Lower lobe of right lung (tissue), 2 donors: ENCODE data around the gene CDON. TPM values are rescaled to one million over a fixed set of nuclear protein-coding genes. Genes with fewer than 3 reads are reported as not detected.

Experiments
- ATAC-seq, 2 donors: fragments of 200-7000 bp; cut with Tn5 transposase; one replicate each; pipeline ENCODE4 v1.9.1; 2020 to 2022; ENCODE audit warnings: mild to moderate bottlenecking in 2 of 2, moderate library complexity in 2 of 2
- DNase-seq: peaks from one replicate; pipeline ENCODE4 v3.0.0-alpha.2; 2020
- H3K27ac ChIP-seq: fragments of 200-600 bp; one replicate; pipeline ENCODE4 v1.8.0; 2022
- H3K27me3 ChIP-seq: fragments of 200-600 bp; one replicate; pipeline ENCODE4 v1.8.0; 2022; ENCODE audit warnings: low read depth
- H3K36me3 ChIP-seq: fragments of 200-600 bp; one replicate; pipeline ENCODE4 v1.8.0; 2022; ENCODE audit warnings: mild to moderate bottlenecking
- H3K4me1 ChIP-seq: fragments of 200-600 bp; one replicate; pipeline ENCODE4 v1.8.0; 2022
- H3K4me3 ChIP-seq: fragments of 200-600 bp; one replicate; pipeline ENCODE4 v1.8.0; 2022; ENCODE audit warnings: mild to moderate bottlenecking
- H3K9me3 ChIP-seq: fragments of 200-600 bp; one replicate; pipeline ENCODE4 v1.8.0; 2022
- intact Hi-C: fragments of 100-400 bp; cut with DNase I; formaldehyde crosslinking; loops from one replicate; pipeline ENCODE4 v1.11.0; 2022
- total RNA-seq: library from RNA; stranded (reverse); fragmentation: NEBNext Ultra II Directional; extraction: Animal tissue kit (Norgen Biotek cat#: 25700); gene quantifications from one replicate; pipeline ENCODE4 v1.2.1, GENCODE V29; 2021
- TF ChIP-seq, protein P1 (sequence below): fragments of 200-600 bp; IDR thresholded peaks from one replicate; pipeline ENCODE4 v1.8.0; 2022; ENCODE audit warnings: antibody characterized with exemption, mild to moderate bottlenecking
- donor health status: DM: no; HTN: yes; CAD: no; lungs with severe emphysema.

The CDON gene
- total RNA-seq, 1 donor from 2014 or later, result 18.5 TPM

DNA sequence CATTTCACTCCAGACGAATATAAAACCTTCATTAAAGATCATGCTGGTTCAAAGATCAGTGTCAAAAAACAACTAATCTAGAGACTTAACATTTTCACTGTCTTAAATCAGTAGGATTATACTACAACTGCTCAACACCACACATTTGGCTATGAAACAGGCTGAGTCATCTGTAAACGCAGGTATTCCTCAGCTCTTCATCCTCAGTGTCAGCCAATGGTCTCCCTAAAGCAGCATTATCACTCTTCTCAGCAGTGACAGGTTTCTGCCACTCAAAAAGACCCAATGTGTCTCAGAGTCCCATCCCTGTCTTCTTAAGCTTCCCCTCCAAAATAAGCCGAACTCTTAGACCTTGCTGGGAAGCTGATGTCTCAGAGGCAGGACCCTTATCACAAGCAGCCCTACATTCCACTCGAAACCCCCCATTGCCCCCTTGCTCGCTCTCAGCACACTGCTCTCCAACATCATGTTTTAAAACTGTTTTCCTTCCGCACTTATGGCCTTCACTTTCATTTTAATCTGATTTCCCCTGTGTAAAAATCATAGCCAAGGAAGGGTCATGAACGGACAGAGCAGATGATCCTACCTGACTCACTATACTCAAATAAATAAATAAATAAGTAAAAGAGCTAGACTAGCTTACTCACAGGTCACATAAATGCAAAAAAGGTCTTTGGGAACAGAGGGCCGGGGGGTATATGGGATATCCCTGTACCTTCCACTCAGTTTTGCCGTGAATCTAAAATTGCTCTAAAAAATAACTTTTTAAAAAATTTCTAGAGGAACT, 23.0 kb downstream of the CDON start:
- DNase-seq, result no peak
- TF ChIP-seq, protein P1, sequence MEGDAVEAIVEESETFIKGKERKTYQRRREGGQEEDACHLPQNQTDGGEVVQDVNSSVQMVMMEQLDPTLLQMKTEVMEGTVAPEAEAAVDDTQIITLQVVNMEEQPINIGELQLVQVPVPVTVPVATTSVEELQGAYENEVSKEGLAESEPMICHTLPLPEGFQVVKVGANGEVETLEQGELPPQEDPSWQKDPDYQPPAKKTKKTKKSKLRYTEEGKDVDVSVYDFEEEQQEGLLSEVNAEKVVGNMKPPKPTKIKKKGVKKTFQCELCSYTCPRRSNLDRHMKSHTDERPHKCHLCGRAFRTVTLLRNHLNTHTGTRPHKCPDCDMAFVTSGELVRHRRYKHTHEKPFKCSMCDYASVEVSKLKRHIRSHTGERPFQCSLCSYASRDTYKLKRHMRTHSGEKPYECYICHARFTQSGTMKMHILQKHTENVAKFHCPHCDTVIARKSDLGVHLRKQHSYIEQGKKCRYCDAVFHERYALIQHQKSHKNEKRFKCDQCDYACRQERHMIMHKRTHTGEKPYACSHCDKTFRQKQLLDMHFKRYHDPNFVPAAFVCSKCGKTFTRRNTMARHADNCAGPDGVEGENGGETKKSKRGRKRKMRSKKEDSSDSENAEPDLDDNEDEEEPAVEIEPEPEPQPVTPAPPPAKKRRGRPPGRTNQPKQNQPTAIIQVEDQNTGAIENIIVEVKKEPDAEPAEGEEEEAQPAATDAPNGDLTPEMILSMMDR, result no peak
- H3K27me3 ChIP-seq, result no peaks in the 10 kb centered on the region
- no peak overlapping the region for H3K4me3 ChIP-seq
- intact Hi-C loops, result no loop called here
- H3K4me1 ChIP-seq, result no peaks in the 10 kb centered on the region
- H3K27ac ChIP-seq, result no peak overlapping the region
- no peaks in the 10 kb centered on the region for H3K9me3 ChIP-seq
- no peaks in the 10 kb centered on the region for H3K36me3 ChIP-seq
- no peak for ATAC-seq

DNA sequence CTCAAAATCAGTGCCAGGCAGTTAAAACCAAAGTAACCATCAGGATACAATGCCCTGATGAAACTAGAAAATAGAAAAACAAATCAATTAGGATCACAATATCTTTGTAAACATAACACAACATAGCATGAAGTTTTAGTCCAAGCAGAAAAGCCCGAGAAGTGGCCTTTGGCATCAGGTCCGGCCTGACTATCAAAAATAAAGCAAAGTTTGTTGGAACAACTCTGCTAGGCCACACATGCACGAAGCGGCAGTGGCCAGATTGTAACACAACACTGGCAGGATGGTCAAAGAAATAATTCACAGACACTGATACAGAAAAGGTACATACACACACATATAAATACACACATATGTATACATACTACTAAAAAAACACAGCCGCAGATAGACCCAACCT, 26.9 kb downstream of the CDON start:
- Histone ChIP-seq H3K4me1 (peaks cover 4% of the 10 kb centered on the region), H3K27ac (no peak overlapping the region), H3K36me3 (no peaks in the 10 kb centered on the region), H3K9me3 (no peaks in the 10 kb centered on the region), H3K4me3 (no peak overlapping the region), H3K27me3 (no peaks in the 10 kb centered on the region)
- intact Hi-C loops, result no loop called here
- TF ChIP-seq, protein P1, result no peak
- ATAC-seq (no peak), DNase-seq (no peak)

DNA sequence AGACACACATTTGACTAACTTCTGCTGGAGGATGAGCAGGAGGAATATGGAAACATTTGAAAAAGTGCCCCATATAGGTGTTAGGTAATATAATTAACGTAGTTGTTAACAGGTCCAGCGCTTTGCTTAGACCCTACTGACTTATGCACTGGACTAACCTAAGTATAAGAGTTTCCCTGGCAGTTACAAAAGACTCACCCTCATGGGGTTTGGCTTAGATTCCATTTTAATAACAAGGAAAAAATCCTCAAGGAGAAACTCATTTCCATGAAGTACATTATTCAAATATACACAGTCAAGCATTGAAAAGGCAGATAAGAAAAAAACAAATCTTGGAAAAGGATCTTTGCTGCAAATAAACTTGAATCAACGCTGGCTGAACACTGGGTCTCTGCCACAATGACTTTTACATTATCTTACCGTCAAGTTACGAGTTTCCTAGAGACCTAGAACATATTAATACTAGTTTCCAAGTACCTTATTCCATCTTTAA, 27.7 kb downstream of the CDON start:
- ATAC-seq (peak in 1 of 2 donors; percentile 26), DNase-seq (no peak)
- H3K4me1 ChIP-seq, result peaks cover 4% of the 10 kb centered on the region
- intact Hi-C loops, result no loop called here
- no peaks in the 10 kb centered on the region for H3K27me3 ChIP-seq
- no peaks in the 10 kb centered on the region for H3K36me3 ChIP-seq
- H3K27ac ChIP-seq, result no peak overlapping the region
- H3K4me3 ChIP-seq, result no peak overlapping the region
- TF ChIP-seq, protein P1, result no peak
- H3K9me3 ChIP-seq, result no peaks in the 10 kb centered on the region

DNA sequence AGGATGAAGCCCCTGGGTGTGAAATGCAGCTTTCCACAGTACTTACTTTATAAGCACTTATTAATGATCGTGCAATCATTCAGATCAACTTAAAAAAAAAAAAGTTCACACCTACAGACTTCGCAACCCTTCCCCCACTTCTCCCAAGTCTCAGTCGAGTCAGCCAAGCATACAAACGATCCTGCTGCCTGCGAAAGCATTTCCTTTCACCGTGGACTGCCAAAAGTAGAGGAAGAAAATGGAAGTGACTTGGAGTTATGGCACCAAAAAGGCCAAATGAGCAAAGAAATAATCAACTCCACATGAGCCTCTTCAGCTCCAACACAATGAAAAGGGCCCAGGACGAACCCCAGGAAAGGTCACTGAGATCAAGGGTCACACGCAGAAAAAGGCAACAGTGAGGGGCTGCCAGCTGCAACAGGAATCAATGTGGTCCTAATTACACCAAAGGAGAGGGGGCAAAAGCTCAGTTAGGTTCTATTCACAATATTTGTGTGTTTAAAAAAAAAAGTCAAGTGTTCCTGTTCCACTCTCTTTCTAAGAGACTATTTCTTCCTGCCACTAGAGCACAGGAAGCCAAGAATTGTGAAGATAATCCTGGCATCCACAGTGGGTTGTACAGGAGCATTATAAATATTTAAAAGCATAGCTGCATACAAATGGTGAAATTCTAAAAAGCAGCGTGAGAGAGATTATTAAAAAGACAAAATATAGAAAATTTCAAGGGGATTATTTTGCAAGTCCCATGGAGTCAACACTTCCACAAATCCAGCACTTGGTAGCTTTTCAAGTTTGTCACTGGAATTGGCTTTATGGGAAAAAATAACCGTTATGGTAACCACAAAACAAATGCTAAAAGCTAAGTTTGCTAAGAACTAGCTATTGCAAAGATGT, 28.4 kb downstream of the CDON start:
- intact Hi-C loops, result no loop called here
- no peaks in the 10 kb centered on the region for H3K9me3 ChIP-seq
- peaks cover 4% of the 10 kb centered on the region for H3K4me1 ChIP-seq
- TF ChIP-seq, protein P1, result no peak
- H3K27ac ChIP-seq, result no peak overlapping the region
- no peaks in the 10 kb centered on the region for H3K36me3 ChIP-seq
- ATAC-seq (no peak), DNase-seq (no peak)
- no peaks in the 10 kb centered on the region for H3K27me3 ChIP-seq
- no peak overlapping the region for H3K4me3 ChIP-seq

DNA sequence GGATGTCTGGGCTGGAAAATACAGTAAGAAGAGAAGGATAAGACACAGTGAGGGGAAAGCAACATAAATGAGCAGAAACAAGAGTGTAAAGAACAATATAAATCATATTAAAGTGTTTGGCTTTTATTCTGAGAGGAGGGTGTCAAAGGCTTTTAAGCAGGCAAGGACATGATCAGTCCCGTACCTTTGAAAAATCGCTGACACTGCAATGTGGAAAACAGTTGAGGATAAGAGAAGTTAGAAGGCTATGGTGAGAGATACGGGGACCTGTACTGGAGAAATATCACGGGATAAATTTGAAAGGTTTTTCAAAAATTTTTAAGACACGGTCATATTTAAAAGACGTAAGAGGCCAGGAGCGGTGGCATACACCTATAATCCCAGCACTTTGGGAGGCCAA, 30.3 kb downstream of the CDON start:
- H3K4me3 ChIP-seq, result no peak overlapping the region
- H3K36me3 ChIP-seq, result no peaks in the 10 kb centered on the region
- DNase-seq (no peak), ATAC-seq (no peak)
- no peak overlapping the region for H3K27ac ChIP-seq
- TF ChIP-seq, protein P1, result no peak
- H3K9me3 ChIP-seq, result no peaks in the 10 kb centered on the region
- intact Hi-C loops, result no loop called here
- peaks cover 3% of the 10 kb centered on the region for H3K27me3 ChIP-seq
- H3K4me1 ChIP-seq, result peaks cover 4% of the 10 kb centered on the region
